Mucosa of descending colon (tissue), 3 donors: ENCODE data around the gene APOBR. TPM values are rescaled to one million over a fixed set of nuclear protein-coding genes. Genes with fewer than 3 reads are reported as not detected.
"Not testable (repeated sequence)": the region's sequence is repeated elsewhere in the genome, so short reads cannot be mapped to it uniquely, and the experiment has no call there.

Experiments used
- ATAC-seq: fragments of 200-7000 bp; cut with Tn5 transposase; one replicate; pipeline ENCODE4 v1.9.1; 2020; ENCODE audit warnings: mild to moderate bottlenecking, moderate library complexity
- DNase-seq, 3 donors: peaks; one replicate each; pipeline ENCODE4 v3.0.0-alpha.2; 2020
- H3K36me3 ChIP-seq: fragments of 200-600 bp; one replicate; pipeline ENCODE4 v1.8.0; 2021; ENCODE audit warnings: low read depth, mild to moderate bottlenecking
- H3K4me1 ChIP-seq: fragments of 200-600 bp; one replicate; pipeline ENCODE4 v1.8.0; 2021; ENCODE audit warnings: low read depth, mild to moderate bottlenecking
- H3K4me3 ChIP-seq: fragments of 200-600 bp; one replicate; pipeline ENCODE4 v1.8.0; 2021; ENCODE audit warnings: mild to moderate bottlenecking
- H3K9me3 ChIP-seq: fragments of 200-600 bp; one replicate; pipeline ENCODE4 v1.8.0; 2021; ENCODE audit warnings: mild to moderate bottlenecking
- intact Hi-C, 2 donors: fragments of 100-400 bp; cut with DNase I in 1 of 2; cut with micrococcal nuclease in 1 of 2; formaldehyde crosslinking; loops; one replicate each; pipeline versions ENCODE4 v1.11.0 to v1.11.1; 2022; cut with DNase I, micrococcal nuclease
- long read RNA-seq, 2 donors: library from polyadenylated mRNA; unstranded; transcript quantifications; one replicate each; pipeline ENCODE4 v2.0.0, GENCODE V29; 2019 to 2021
- total RNA-seq, 3 donors: library from RNA; stranded (reverse); fragmentation: NEBNext Ultra II Directional in 2 of 3; extraction: Animal tissue kit (Norgen Biotek cat#: 25700) in 2 of 3; gene quantifications; one replicate each; pipeline versions ENCODE4 v1.2.1 to v1.2.4, GENCODE V29; 2021 to 2023
- TF ChIP-seq, protein P1 (sequence below): fragments of 200-600 bp; IDR thresholded peaks from one replicate; pipeline ENCODE4 v1.8.0; 2022; ENCODE audit warnings: antibody characterized with exemption, mild to moderate bottlenecking
- donor health status: DM: no; HTN: no; CAD: no; lungs with moderate emphysema.
- donor health status: DM: no; HTN: no; CAD: no.
- donor health status: DM: no; HTN: yes; CAD: no.

Gene APOBR, protein sequence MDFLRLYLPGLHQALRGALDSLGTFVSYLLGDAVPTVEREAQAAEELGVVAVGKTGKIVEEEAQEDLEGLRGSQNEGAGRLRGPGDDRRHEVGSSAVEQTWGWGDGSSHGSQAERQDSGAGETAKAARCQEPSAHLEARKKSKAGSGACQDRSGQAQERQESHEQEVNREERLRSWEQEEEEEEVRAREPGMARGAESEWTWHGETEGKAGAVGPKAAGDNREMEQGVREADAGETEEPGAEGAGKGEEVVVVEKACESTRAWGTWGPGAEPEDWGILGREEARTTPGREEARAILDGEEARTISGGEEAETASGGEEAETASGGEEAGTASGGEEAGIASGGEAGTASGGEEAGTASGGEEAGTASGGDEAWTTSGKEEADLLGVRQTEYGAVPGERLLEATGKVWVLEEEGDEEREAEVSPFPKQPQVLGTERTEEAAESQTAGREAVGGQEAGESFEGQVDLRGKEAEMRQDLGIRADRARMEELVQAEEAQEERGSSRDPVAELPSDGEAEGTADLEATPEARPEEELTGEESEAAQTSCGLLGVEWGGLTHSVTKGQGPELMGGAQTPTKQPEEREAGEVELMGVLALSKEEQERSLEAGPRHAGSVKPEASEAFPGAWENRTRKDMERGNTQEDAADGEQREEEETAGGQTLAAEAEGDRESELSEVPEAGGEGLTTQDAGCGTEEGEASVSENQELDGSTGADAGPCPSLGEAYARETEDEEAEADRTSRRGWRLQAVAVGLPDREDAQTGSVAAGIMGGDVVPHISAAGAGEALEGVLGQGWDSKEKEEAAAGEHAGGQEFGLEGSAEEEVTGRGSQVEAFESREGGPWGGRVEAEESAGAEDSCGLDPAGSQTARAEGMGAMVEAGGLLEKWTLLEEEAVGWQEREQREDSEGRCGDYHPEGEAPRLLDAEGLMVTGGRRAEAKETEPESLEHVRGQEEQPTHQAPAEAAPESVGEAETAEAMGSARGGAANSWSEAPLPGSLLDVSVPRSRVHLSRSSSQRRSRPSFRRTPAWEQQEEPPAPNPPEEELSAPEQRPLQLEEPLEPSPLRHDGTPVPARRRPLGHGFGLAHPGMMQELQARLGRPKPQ
- 10 to 100 TPM; 28.8 to 65.4 (median 57.2) TPM for total RNA-seq
- long read RNA-seq, donor 1, partial matches to known transcripts: 17 of 19 reads
- long read RNA-seq, donor 1, other reads (novel, unspliced or antisense): 1 of 19 reads
- long read RNA-seq, donor 2, partial matches to known transcripts: 6 of 7 reads
- long read RNA-seq, donor 2, other reads (novel, unspliced or antisense): 1 of 7 reads

DNA sequence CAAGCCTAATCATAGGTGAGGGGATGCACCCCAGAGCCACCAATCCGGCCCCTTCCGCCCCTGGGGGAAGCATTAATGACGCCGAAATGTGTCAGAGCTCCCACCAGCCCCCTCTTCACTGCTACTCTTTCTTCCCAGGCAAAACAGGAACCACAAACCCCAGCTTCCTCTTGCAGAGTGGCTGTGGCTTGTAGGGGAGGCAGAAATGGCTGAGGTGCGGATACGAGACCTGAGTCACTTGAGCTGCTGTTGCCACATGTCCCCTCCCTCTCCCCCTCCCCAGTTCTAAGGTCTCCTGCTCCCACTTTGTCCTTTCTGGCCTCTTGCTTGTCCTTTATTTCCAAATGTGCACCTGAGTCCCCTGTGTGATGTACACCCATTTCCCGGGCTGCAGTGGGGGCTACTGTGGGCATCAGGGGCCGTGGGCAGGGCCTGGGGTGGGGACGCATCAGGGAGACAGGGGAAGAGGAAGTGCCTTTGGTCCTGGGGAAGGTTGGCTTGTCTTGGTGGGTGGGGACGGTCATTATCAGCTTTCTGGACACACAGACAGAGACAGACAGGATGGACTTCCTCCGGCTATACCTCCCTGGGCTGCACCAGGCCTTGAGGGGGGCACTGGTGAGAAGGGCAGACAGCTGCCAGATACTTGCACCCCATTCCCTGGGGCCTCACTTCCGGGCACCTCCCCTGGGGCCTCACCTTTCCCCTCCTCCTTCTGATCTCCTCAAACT, at the start of gene APOBR:
Gene APOBR (plus strand): TSS at position 523 of the 731 bp plus-strand sequence. CDS start 39 bp downstream, at position 562.
- Histone ChIP-seq H3K4me3 (peak within 1 kb of the TSS; percentile 32), H3K4me1 (peaks cover 34% of the 10 kb centered on the region), H3K36me3 (peaks cover 4% of the 10 kb centered on the region), H3K9me3 (no peaks in the 10 kb centered on the region)
- TF ChIP-seq, protein P1, sequence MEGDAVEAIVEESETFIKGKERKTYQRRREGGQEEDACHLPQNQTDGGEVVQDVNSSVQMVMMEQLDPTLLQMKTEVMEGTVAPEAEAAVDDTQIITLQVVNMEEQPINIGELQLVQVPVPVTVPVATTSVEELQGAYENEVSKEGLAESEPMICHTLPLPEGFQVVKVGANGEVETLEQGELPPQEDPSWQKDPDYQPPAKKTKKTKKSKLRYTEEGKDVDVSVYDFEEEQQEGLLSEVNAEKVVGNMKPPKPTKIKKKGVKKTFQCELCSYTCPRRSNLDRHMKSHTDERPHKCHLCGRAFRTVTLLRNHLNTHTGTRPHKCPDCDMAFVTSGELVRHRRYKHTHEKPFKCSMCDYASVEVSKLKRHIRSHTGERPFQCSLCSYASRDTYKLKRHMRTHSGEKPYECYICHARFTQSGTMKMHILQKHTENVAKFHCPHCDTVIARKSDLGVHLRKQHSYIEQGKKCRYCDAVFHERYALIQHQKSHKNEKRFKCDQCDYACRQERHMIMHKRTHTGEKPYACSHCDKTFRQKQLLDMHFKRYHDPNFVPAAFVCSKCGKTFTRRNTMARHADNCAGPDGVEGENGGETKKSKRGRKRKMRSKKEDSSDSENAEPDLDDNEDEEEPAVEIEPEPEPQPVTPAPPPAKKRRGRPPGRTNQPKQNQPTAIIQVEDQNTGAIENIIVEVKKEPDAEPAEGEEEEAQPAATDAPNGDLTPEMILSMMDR: no peak
- DNase-seq (peak; percentile 78 to 87 (median 78)), ATAC-seq (peak; percentile 56)
- intact Hi-C loops: no loop called here

DNA sequence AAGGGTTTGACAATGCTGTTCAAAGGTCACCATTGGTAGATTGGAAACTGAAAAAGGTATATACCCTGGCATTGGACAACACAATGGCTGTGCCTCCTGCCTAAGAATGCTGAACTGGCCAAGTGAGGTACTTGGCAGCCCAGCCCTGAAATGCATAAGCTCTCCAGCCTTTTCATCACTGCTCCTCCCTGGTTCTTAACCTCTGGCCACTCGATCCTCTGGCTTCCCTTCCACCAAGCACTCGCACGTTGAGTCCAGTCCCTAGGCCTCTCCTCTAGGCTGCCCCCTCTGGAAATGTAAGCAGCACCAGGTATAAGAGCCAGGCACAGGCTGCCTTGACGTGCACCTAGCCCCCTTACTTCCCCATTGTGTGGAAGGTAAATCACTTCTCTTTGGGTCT, 48.1 kb upstream of the APOBR start:
- intact Hi-C loops, H3K36me3 ChIP-seq, H3K9me3 ChIP-seq, ATAC-seq, H3K4me1 ChIP-seq, H3K4me3 ChIP-seq, DNase-seq: not testable (repeated sequence)

DNA sequence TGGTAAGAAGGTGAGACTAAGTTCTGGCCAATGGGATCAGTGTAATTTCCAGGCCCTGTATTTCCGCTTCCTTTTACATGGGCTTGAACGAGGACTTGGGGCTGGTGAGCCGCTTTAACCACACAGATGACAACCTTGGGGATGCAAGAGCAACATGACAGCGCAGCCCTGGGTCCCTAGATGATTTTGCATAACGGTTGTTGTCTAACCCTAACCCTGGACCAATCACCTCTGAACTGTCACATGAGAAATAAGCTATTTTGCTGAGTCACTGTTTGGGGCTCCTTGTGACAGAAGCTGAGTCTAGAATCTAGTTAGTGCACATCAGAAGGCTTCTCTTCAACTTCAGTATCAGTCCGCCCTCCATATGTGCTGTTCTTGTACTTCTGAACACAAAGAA, 47.4 kb upstream of the APOBR start:
- ATAC-seq, H3K4me3 ChIP-seq, H3K36me3 ChIP-seq, DNase-seq, H3K9me3 ChIP-seq, H3K4me1 ChIP-seq, intact Hi-C loops: not testable (repeated sequence)

DNA sequence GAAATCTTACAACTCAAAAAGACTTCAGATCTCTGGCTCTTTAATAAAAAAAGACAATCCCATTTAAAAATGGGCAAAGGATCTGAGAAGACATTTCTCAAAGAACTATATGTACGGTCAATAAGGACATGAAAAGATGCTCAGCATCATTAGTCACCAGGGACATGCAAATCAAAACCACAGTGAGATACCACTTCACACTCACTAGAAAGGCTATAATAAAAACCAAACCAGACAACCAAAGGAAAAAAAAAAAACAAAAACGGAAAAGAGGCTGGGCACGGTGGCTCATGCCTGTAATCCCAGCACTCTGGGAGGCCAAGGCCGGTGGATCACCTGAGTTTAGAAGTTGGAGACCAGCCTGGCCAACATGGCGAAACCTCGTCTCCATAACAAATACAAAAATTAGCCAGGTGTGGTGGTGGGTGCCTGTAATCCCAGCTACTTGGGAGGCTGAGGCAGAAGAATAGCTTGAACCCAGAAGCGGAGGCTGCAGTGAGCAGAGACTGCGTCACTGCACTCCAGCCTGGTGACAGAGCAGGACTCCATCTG, 20.7 kb upstream of the APOBR start:
- DNase-seq (peak in 1 of 3 donors; percentile 5), ATAC-seq (no peak)
- TF ChIP-seq, protein P1: no peak
- Histone ChIP-seq H3K9me3 (no peaks in the 10 kb centered on the region), H3K36me3 (no peaks in the 10 kb centered on the region), H3K4me1 (no peaks in the 10 kb centered on the region), H3K4me3 (no peak overlapping the region)
- intact Hi-C loops: no loop called here

DNA sequence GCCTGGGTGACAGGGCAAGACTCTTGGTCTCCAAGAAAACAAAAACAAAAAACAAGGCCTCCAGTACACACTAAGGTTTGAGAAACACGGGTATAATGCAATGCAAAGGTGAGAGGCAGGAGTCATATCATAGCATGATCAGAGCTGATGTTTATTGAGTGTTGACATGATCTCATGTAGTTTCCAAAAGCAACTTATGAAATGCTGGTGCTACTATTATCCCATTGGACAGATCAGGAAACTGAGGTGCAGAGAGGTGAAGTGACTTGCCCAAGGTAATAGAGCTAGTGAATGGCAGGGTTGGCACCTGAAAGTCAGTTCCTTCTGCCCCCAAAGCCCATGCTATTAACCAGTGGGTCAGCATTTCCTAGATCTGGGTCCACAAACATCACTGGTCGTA, 19.2 kb upstream of the APOBR start:
- Histone ChIP-seq H3K36me3 (no peaks in the 10 kb centered on the region), H3K9me3 (no peaks in the 10 kb centered on the region), H3K4me1 (peaks cover 10% of the 10 kb centered on the region), H3K4me3 (no peak overlapping the region)
- no peak for ATAC-seq
- no peak for DNase-seq
- intact Hi-C loops: no loop called here
- TF ChIP-seq, protein P1: no peak
